ENCODE data around the gene ZNF562.

DNA sequence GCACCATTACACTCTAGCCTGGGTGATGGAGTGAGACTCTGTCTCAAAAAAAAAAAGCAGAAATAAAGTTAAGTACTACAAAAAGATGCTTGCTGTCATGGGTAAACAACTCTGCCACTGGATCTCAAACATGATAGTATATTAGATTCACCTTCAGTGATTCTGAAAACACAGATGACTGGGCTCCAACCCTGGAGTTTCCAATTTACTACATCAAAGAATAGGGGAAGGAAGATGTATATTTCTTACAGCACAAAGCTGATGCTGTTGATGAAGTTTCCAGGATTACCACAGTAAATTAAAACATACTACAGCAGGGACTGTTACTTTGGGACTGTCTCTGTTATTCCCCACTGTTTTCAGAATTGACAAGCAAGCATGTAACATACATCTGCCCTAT is 59.1 kb downstream of the ZNF562 start:
- TF ChIP-seq, protein P1, sequence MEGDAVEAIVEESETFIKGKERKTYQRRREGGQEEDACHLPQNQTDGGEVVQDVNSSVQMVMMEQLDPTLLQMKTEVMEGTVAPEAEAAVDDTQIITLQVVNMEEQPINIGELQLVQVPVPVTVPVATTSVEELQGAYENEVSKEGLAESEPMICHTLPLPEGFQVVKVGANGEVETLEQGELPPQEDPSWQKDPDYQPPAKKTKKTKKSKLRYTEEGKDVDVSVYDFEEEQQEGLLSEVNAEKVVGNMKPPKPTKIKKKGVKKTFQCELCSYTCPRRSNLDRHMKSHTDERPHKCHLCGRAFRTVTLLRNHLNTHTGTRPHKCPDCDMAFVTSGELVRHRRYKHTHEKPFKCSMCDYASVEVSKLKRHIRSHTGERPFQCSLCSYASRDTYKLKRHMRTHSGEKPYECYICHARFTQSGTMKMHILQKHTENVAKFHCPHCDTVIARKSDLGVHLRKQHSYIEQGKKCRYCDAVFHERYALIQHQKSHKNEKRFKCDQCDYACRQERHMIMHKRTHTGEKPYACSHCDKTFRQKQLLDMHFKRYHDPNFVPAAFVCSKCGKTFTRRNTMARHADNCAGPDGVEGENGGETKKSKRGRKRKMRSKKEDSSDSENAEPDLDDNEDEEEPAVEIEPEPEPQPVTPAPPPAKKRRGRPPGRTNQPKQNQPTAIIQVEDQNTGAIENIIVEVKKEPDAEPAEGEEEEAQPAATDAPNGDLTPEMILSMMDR (IDR thresholded peaks at IDR 0.05; ENCODE audit: low read length), result no peak
- TF ChIP-seq EZH2phosphoT487 (IDR thresholded peaks at IDR 0.05; ENCODE audit: low read length), result no peak
